SH-SY5Y (cell line): ENCODE measurements around the gene MOSPD2.

Source experiments
- GATA2 ChIP-seq: IDR thresholded peaks from 2 replicates; pipeline ENCODE4 v1.6.1; 2011; ENCODE audit warnings: mild to moderate bottlenecking, low read depth, low read length
- GATA3 ChIP-seq: IDR thresholded peaks from 2 replicates; pipeline ENCODE4 v1.6.1; 2011; ENCODE audit warnings: low read depth, mild to moderate bottlenecking, low read length, moderate library complexity

DNA sequence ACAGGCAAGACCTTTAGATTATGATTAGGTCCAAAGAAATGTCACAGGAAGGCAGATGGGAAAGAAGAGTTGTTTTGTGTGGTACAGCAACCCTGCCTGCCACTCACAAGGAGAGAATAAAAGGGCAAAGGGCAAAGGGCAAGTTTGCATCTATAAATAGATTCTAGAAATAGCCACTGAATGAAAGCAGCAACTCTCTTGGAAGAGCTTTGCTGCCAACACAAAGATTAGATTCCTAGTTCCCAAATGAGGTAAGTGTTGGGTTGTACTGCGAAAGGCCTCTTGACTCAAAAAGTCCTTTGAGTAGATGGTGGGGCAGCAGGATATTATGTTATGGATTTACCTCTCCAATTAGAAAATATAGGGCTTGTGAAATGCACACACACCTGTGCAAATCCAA lies 61.2 kb downstream of the MOSPD2 start:
- TF ChIP-seq GATA2 (no peak), GATA3 (no peak)
